Keratinocyte (primary cell): ENCODE measurements around the gene CTNND2.

Experiments
- CTCF ChIP-seq, 3 experiments: IDR thresholded peaks in 1 of 3; conservative IDR thresholded peaks in 1 of 3; optimal IDR thresholded peaks in 1 of 3; 2 replicates in 2 of 3; 3 replicates in 1 of 3; pipeline versions ENCODE3 to v1.5.1; 2011; ENCODE audit warnings: low read length in 3 of 3, mild to moderate bottlenecking in 3 of 3, moderate library complexity in 2 of 3, control low read depth in 1 of 3, inconsistent platforms in 1 of 3; ENCODE audit not compliant: insufficient read depth in 2 of 3; ENCODE audit errors: extremely low read depth in 1 of 3
- EZH2 ChIP-seq: IDR thresholded peaks from one replicate; pipeline ENCODE4 v1.6.1; 2012; ENCODE audit warnings: inconsistent platforms, mild to moderate bottlenecking, low read length, moderate library complexity

GRCh38 chr5:11030671-11031070 is 873.6 kb downstream of the CTNND2 start:
- no peak for TF ChIP-seq CTCF (optimal IDR thresholded peaks at IDR 0.05 in 1 of 3, IDR thresholded peaks at IDR 0.05 in 1 of 3, conservative IDR thresholded peaks at IDR 0.05 in 1 of 3; ENCODE audit: extremely low read depth in 1 of 3, insufficient read depth in 2 of 3, low read length in 3 of 3)
- TF ChIP-seq EZH2 = no peak
